ENCODE results near the gene ZNF366. TPM values are rescaled to one million over a fixed set of nuclear protein-coding genes. Genes with fewer than 3 reads are reported as not detected.

The ZNF366 gene
- total RNA-seq, 1 experiment from 2014 or later = not detected

DNA sequence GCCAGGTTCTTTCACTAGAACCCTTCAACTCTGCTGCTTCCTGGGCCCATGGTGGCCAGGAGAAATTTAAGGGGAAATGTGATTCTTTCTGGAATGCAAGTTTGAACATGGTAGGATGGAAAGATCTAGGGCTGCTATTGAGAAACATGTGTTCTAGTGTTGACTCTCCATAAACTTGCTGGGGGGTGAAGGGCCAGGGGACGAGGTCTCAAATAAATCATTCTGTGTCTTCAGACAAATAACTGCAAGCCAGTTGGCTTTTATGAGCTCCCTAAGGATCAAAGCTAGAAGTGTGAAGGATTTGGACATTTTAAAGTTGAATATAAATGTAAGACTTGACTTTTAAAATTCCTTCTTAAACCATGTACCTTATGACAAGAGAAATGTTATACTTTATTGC lies 78.5 kb downstream of the ZNF366 start (continued):
- no peak for TF ChIP-seq CTCF (IDR thresholded peaks at IDR 0.05 in 2 of 3, conservative IDR thresholded peaks at IDR 0.05 in 1 of 3; ENCODE audit: borderline replicate concordance in 1 of 3, insufficient read depth in 1 of 3, low read depth in 2 of 3, low read length in 2 of 3)
- TF ChIP-seq ATF3 (IDR thresholded peaks at IDR 0.05) = no peak
- no peak for TF ChIP-seq POLR2AphosphoS5 (IDR thresholded peaks at IDR 0.05; ENCODE audit: low read depth, low read length)
- TF ChIP-seq, protein P1, sequence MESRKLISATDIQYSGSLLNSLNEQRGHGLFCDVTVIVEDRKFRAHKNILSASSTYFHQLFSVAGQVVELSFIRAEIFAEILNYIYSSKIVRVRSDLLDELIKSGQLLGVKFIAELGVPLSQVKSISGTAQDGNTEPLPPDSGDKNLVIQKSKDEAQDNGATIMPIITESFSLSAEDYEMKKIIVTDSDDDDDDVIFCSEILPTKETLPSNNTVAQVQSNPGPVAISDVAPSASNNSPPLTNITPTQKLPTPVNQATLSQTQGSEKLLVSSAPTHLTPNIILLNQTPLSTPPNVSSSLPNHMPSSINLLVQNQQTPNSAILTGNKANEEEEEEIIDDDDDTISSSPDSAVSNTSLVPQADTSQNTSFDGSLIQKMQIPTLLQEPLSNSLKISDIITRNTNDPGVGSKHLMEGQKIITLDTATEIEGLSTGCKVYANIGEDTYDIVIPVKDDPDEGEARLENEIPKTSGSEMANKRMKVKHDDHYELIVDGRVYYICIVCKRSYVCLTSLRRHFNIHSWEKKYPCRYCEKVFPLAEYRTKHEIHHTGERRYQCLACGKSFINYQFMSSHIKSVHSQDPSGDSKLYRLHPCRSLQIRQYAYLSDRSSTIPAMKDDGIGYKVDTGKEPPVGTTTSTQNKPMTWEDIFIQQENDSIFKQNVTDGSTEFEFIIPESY (IDR thresholded peaks at IDR 0.05; ENCODE audit: extremely low read depth, insufficient replicate concordance, low read length) = no peak
- no peak for TF ChIP-seq ZNF274 (IDR thresholded peaks at IDR 0.05; ENCODE audit: low read depth, low read length)

GRCh38 chr5:72427488-72428437 lies 79.4 kb downstream of the ZNF366 start:
- no peak overlapping the region for H3K4me3 ChIP-seq (replicated peaks in 1 of 2; ENCODE audit: low read depth in 1 of 2, low read length in 2 of 2)
- H3K9ac ChIP-seq (ENCODE audit: low read length) = no peak overlapping the region
- no peaks in the 10 kb centered on the region for H3K36me3 ChIP-seq (ENCODE audit: control insufficient read depth in 1 of 2, insufficient read depth in 2 of 2, low read length in 2 of 2)
- no peaks in the 10 kb centered on the region for H3K9me3 ChIP-seq (ENCODE audit: control insufficient read depth in 1 of 2, insufficient read depth in 1 of 2, low read depth in 1 of 2, low read length in 2 of 2)
- H3K9me2 ChIP-seq (ENCODE audit: insufficient read depth) = no peaks in the 10 kb centered on the region
- DNase-seq (ENCODE audit: low read depth, low spot score) = no peak
- ChIA-PET POLR2A (no interaction called here), CTCF (no interaction called here), RAD21 (ENCODE audit: low non-redundant PET in 1 of 2, low total read pairs in 2 of 2, uncharacterized antibody in 2 of 2, unreplicated experiment in 2 of 2) (no interaction called here)
- no peaks in the 10 kb centered on the region for H3K79me2 ChIP-seq (ENCODE audit: insufficient read depth, low read length)
- no peak for TF ChIP-seq REST (IDR thresholded peaks at IDR 0.05; ENCODE audit: low read depth)
- no peak for TF ChIP-seq ZNF274 (IDR thresholded peaks at IDR 0.05; ENCODE audit: low read depth, low read length)
- TF ChIP-seq FOSL1 (IDR thresholded peaks at IDR 0.05; ENCODE audit: low read depth) = no peak
- no peak for TF ChIP-seq RAD21 (IDR thresholded peaks at IDR 0.05; ENCODE audit: low read depth)
- H2AFZ ChIP-seq (ENCODE audit: low read depth, low read length, poor library complexity, severe bottlenecking) = no peak overlapping the region
- no peaks in the 10 kb centered on the region for H3K4me1 ChIP-seq (ENCODE audit: control insufficient read depth in 1 of 2, insufficient read depth in 2 of 2, low read length in 2 of 2)
- no peak overlapping the region for H3K4me2 ChIP-seq (ENCODE audit: low read length)
- H3K27ac ChIP-seq (ENCODE audit: low read depth, low read length) = no peak overlapping the region
- H3K27me3 ChIP-seq (ENCODE audit: insufficient read depth, low read length) = no peaks in the 10 kb centered on the region
- H4K20me1 ChIP-seq (ENCODE audit: insufficient read depth) = no peaks in the 10 kb centered on the region
- BruUV-seq (replicated peaks) = no TSS peak
- intact Hi-C loops (cut with micrococcal nuclease) = no loop called here
- no peak for ATAC-seq
